Forelimb muscle (tissue), 1 donor: ENCODE results near the gene DAB2IP. TPM values are rescaled to one million over a fixed set of nuclear protein-coding genes. Genes with fewer than 3 reads are reported as not detected.

Experiments used
- DNase-seq: peaks from one replicate; pipeline ENCODE4 v3.0.0-alpha.2; 2013; ENCODE audit warnings: low read depth
- polyA plus RNA-seq: library from polyadenylated mRNA; unstranded; fragments of 120-200 nt; gene quantifications from one replicate; pipeline ENCODE4 v1.2.1, GENCODE V29; 2013; ENCODE audit not compliant: insufficient read length

The DAB2IP gene
- polyA plus RNA-seq, 1 donor: 41.0 TPM

DNA sequence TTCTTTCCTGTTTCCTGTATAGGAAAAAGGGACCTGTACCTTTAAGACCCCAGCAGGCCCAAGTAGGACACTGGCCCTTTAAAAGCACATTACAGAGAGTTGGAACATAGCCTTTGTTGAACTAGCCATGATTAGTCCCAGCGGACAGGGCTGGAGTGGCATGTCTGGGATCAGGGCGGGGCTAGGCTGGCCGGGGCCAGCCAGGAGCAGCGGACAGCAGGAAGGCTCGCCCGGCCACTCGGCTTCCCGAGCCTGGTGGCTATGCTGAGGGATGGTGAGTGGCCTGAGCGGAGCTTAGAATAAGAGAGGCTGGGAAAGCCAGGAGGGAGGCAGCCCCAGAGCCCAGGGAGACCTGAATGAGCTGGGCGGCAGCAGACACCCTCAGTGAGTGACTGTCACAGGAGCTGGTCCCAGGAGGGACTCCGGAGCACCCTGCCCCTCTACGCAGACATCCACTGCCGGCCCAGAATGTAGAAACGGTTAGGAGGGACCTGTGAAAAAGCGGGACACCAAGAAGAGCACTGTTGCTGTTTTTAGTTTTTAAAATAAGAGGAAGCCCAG is 92.1 kb downstream of the DAB2IP start:
- peak; percentile 25 for DNase-seq

DNA sequence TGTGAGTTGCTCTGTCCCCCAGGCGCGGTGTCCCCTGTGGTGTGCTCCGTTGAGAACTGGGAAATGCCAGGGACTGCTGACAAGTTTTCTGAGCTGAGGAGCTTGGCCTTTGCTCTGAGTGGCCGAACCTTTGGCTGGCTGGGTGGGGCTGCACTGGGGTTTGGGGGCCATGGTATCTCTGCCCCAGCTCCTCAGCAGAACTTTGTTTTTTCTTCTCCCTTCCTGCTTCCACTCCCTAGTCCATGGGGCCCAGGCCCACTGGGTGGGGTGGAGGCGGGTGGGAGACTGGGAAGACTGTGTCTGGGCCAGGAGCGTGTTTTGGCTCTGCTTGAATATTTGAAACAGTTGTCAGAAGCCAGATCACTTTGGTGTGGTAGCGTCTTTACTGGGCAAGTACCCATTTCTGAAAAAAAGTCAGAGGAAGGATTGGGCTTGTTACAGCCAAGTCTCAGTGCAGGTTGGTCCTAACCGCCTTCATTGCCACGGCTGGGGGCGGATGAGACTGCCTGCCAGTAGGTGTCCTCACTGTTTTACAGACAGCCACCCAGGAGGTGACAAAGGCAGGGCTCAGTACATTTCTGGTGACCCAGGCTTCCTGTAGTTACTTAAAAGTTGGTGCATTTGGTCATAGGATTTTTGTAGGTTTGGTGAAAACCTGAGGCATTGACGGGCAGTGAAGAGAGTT is 92.7 kb downstream of the DAB2IP start:
- DNase-seq: no peak

DNA sequence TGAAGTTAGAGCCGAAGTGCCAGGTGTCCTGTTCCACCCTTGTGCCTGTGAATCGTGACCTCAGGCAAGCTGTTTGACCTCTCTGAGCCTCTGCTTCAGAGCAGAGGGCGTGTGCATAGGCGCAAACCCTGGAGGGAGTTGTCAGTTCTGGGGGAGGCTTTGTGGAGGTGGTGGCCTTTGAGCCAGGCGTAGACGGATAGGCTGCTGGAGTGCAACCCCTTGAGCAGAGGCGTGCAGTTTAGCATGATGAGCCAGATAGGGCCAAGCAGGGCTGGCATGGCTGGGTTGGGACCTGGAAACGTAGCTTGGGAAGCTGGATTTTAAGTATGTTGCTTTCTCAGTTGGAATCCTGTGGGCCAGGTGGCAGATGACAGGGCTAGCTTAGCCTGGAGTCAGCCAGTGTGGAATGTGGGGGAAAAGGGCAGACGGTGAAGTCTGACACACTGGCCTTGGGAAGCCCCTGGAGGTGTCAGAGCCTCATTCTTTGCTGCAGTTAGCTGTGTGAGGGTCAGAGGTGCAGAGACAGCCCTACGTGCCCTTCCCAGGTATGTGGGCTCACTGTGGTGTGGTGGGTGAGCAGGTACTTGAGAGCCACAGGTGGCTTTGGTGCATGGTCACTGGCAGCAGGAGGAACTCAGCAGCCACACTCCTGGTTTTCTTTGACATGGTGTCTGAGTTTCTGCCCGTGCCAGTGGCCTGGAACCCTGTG is 93.4 kb downstream of the DAB2IP start:
- DNase-seq: no peak

DNA sequence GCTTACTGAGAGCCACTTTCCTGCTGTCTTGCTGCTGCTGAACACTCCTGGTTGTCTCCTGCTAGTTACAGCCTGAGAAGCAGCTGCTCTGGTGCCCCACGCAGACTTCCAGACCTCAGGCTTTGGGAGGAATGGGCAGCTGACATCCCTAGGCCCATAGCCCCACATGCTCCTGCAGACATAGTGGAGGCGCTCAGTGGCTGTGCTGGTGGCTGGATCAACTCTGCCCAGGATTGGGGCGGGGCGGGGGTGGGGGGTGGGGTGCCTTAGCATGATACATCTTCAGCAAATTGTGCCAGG is 93.9 kb downstream of the DAB2IP start:
- DNase-seq: no peak

DNA sequence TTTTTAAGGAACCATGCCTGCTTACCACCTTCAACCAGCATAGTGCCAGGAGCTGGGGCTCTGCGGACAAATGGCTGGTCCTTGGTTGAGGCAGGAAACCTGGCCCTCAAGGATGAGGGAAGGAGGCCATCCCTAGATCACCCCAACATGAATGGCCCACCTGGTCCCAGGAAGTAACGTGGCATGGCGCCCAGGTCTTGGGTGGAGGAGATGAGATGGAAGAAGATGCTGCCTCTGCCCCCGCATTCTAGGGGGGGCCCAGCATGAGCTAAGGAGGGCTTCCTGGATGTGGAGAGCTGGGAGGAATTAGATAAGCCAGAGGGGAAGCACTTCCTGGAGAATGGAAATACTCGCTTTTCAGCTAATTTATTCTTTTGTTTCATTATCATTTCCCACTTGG is 95.0 kb downstream of the DAB2IP start:
- no peak for DNase-seq

DNA sequence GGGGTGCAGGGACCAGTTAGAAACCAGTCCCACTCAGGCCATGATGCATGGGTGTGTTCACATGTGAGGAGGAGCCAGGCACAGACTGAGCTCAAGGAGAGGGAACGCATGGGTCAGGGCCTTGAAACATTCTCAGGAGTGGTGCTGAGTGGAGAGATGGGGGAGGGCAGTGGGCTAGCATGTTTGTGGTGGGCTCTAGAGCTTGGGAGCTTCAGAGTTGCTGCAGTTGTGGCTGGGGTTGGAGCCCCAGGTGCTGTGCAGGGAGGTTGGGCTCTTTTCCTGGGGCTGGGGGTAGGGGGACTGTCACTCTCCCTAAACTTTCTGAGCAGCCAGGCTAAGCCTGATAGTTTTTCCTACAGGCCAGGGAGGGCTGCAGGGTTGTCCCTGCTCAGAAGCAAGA is 95.4 kb downstream of the DAB2IP start:
- no peak for DNase-seq

DNA sequence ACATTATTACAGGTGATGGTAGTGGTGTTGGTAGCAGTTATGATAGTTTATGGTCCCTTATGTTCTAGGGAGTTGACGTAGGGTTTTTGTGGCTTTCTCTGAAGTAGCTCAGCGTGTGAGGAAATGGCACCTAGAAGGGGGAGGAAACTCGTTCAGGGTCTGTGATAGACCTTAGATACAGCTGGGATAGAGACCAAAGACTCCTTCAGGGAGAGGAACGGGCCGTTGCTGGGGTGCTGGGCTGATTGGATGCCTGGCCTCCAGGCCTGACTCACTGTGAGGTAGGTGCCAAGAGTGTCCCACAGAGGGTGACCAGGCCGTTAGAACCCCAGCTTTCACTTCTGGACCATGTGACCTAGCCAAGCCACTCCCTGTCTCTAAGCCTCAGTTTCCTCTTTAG is 96.6 kb downstream of the DAB2IP start:
- no peak for DNase-seq

DNA sequence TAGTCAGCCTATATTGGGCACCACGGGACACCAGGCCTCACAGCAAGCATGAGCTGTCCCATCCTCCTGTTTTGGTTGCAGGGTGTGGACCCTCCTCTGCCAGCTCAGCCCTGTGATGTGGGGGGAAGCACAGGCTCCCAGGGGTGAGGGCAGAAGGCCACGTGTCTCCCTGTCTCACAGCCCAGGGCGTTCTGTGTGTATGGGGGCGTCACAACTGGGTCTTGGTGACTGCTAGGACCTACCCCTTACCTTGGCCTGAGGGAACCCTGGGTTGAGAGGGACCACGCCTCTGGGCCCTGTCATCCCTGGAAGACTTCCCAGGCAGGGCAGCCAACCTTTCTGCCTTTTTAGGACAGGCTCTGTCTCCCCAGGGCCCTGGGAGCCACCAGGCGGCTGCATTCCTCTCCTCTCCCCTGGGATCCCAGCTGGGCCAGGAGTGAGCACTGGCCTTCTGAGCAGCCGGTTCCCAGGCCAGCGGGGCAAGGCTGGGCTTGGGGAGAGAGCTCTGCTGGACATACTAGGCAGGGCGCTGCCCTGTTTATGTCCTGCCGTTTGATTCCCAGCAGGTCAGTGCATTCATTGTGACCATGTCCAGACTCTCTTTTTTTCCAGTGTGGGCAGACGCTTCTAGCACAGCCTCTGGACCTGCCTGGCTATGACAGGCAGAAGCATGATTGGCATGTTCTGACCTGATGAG is 97.4 kb downstream of the DAB2IP start:
- no peak for DNase-seq

DNA sequence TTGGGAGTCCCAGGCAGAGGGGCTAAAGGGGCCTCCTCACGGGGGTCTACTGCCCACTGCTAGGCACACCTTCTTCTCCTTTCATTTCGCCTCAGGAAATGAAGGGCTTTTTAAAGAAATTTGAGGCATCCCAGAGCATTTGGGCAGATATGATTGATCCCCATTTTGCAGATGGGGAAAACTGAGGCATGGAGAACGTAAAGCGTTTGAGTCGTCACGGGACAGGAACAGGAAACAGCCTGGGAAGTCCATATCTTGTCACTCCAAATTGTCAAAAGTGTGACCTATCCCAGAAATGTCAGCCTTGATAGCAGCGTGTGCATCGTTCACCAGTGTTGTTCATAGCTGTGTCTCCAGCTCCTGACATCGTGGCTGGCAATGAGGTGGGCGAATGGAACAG is 98.2 kb downstream of the DAB2IP start:
- DNase-seq: no peak

DNA sequence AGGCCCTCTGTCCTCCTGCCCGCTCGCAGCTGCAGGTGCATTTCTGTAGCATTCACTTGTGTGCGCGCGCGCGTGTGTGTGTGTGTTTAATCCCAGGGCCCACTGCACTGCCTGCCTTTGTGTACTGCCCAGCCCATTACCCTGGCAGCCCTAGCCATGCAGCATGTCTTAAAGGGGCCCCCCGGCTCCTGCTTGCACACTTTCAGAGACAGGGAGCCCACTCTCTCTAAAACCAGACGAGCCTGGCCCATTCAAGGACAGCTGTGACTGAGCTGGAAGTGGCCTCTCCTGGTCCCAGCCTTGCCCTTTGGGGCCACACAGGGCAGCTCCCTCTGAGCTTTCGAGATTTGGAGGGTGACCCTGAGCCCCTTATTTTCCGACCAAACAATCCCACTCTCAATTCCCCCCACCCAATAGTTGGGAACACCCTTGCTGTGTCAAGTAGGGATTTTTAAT is 98.9 kb downstream of the DAB2IP start:
- no peak for DNase-seq

DNA sequence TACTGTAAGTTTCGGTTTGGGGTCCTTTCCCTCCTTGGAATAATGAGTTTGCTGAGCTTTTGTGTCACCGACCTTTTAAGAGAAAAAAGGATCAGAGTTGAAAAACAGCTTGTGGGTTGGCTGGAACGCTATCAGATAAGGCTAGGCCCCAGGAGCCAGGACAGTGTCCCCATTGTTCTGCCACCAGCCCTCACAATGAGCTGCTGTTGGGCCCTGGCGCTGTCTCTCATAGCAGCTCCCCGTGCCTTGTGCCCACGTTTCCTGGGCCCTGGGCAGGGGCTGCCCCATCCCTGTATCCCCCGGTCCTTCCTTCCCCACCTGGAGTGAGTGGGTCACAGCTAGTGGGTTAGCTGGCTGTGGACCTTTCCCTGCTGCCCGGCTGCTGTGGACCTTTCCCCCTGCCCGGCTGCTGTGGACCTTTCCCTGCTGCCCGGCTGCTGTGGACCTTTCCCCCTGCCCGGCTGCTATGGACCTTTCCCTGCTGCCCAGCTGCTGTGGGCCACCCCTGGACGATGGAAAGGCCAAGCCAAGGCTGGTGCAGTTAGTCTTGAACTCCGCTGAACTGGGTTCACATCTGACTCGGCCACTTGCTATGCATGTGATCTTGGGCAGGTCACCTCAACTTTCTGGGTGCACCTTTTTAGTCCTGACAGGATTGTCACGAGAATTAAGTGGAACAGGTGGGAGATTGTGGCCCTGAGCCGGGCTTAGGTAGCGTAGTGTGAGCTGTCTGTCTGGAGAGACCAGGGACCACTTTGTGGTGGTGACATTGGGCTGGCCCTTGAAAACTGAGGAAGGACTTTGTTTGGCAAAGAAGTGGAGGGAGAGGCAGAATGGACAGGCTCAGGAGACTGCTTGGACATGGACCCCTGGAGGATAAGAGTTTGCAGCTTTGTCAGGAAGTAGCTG is 99.5 kb downstream of the DAB2IP start:
- no peak for DNase-seq

DNA sequence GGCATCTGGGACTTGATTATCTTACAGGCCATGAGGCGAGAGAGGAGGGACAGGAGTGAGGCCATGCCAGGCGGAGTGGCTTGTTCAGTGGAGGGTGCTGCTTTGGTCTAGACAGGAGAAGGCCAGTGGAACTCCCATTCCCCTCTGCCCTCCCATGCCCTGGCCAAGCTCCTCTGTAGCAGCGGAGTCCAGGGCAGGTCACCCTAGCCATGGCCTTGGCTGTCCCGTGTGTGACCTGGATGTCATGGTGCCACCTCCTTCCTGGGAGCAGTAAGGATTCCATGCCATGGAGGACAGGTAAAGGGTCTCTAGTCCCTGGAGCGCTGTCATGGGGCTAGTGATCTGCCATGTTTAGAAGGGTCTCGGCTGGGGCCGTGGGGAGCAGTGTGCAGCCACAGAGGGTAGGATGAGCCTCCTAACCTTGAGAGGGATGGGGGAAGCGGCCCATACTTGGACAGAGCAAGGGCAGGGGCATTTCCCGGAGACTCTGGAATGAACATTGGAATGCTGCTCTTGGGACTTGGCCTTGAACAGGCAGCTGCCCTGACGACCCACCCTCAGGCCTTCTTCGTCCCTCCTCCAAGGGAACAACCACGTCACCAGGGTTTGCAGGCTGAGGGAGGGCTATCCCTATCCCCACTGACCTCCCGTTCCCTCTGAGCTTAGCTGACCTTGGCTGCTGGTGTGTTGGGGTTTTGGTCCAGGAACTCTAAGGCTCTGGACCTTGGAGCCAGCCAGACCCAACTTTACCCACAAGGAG is 100.4 kb downstream of the DAB2IP start:
- no peak for DNase-seq

DNA sequence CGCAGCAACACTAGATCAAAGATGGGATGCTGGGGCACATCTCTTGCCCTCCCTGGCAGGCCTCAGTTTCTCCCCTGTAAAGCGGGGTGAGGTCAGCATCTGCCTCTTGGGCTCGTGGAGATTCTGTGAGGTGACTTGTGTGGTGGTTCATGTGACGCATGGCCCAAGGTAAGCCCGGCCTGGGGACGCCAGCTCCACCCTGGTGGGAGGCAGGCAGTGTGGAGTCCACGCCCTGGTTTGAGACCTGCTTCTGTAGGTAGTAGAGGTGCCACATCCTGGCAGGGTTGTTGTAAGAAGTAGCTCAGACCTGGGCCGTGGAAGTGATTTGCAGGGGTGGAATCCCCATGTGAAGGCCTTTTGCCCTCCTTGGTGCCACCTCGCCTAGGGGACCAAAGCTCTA is 101.5 kb downstream of the DAB2IP start:
- DNase-seq: no peak

DNA sequence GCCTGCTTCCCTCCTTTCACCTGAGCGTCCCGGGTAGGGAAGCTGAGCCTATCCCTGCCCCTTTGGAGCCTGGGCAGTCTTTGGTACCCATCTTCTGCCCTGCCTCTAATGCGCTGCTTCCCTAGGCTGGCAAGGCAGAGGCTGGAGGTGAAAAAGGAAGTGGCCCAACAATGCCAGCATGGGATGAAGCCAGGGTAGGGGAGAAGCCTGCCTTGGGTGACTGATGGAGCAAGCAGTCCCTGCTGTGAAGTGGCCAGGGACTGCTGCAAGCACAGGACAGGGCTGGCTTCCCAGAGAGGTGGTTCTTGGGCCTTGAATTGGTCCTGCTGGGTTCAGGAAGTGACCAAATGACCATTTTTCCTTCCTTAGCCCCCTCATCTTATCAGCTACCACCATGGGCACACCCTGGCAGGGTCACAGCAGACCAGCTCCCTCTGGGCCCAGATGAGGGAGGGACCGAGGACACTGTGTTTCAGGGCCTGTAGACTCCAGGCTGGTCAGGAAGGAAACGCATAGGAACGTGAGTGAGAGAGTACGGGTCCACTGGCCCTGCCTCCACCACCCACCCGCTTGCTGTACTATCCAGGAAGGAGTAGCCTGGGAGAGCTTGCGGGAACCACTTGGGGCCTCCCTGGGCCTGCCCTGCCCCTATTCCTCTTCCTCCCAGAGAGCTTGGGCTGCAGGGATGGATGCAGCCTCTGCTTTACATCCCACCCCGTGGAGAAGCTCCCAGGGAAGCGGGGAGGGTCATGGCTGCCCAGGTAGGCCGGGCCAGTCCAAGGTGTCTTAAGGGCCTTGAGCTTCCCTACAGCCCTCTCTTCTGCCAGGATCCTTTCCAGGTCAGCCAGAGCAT is 102.6 kb downstream of the DAB2IP start:
- no peak for DNase-seq

DNA sequence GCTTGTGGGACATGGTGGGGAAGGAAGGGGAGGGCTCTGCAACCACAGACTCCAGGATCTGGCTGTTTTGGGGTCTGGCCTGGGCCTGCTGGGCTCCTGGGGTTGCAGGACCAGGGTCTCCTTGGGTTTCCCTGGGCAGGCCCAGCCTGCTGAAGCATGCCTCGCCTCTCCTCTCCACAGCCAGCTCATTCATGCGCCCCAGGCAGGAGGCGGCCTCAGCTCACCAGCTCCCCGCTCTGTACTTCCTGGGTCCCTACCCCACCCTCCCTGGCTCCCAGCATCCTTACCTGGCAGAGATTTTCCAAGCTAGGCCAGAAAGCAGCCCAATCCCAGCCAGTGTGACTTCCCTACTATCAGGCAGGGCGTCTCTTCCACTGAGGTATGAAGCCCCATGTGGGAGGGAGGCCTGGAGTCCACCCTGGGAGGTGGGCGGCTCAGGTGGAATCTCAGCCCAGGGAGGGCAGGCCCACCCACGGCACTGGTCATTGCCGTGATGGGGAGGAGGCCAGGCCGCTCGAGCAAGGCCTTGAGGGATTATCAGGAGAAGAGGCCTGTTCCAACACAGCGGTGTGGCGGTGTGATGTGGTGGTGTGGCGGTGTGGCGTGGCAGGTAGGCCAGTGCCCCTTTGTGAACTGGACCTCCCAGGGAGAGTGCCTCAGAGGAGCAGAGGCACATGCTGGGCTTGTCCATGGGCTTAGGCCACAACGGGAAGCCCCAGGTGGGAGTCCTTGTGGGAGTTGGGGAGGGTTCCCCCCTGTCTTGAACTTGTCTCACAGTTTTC is 103.4 kb downstream of the DAB2IP start:
- no peak for DNase-seq

DNA sequence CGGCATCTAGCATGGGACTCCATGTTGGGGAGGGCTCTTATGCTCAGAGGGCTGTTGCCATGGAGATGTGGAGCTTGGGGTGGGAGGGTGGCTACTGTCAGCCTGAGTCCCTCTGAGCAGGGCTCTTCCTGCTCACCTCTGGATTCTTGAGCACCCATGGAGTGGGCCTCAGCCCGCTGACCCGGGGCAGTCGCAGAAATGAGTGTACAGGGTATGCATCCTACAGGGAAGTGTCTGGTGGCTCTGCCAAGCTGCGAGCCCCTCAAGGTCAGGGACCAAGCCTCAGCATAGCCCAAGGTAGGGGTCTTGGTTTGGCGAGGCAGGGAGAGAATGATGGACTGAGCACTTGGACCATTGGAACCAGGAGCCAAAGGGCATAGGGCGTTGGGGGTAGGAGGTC is 104.1 kb downstream of the DAB2IP start:
- DNase-seq: no peak

DNA sequence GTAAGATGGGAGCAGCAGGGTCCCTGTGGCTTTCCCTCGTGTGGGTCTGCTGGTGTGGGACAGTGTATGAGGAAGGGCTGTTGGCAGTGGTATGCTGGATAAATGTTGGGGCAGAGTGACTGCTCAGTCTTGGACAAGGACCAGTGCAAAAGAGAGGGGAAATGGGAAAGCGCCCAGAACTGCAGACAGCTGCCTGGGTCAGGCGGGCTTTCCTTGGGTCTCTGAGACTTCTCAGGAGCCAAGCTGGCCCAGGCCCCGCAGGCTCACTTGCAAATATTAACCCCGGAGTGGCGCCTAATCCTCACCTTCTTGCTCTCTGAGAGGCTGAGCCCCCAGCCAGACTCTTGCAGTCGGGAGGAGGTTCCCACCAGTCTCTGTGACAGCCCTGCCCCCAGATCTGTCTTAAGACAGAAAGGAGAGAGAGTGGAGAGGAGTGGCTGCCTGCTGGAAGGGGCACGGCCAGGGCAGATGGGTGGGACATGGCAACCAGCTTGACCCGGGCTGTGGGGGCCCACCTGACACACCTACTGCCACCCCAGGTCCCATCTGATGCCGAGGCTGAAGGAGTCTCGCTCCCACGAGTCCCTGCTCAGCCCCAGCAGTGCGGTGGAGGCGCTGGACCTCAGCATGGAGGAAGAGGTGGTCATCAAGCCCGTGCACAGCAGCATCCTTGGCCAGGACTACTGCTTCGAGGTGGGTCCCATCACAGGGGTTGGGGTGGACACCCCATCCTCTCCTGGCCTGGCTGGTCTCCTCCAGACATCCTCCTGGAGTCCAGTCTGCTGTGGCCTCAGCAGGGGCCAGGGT is 105.2 kb downstream of the DAB2IP start:
- DNase-seq: no peak

DNA sequence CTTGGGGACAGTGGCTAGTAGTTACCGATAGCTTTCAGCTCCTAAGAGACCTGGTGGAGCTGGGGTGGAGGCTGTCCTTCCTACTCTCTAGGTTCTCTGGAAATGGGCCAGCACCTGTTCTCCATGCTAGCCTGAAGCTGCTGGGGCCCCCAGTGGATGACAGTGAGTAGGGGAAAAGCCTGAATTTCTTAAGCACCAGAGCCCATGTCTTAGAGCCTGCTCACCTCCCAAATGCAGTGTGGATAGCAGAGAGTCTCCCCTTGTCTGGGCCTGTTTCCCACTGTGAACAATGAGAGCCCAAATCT is 105.8 kb downstream of the DAB2IP start:
- DNase-seq: no peak

DNA sequence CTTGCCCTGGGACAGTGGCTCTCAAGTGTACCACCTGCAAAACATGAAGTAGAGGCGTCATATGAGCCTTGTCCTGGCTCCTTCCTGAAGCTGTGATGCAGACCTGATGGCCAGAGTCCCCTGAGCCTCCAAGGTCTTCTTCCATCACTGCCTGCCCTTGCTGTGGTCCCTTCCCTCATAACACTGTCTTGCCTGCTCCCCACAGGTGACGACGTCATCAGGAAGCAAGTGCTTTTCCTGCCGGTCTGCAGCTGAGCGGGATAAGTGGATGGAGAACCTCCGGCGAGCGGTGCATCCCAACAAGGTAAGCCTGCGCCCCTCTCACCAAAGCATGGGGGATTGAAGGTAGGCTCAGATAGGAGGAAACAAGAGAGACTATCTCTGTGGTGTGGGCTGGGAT is 107.3 kb downstream of the DAB2IP start:
- DNase-seq: no peak
